HepG2 (cell line): ENCODE measurements around the gene OR2L13. TPM values are rescaled to one million over a fixed set of nuclear protein-coding genes. Genes with fewer than 3 reads are reported as not detected.

ENCODE experiments used
- ATAC-seq: fragments of 200-7000 bp; cut with Tn5 transposase; 3 replicates; pipeline ENCODE4 v1.9.1; 2020; ENCODE audit warnings: mild to moderate bottlenecking, moderate library complexity
- BruUV-seq: library from RNA; stranded (reverse); fragments of 400-500 nt; replicated peaks from 2 replicates; lab custom pipeline; 2021; lab: Mats Ljungman, UMichigan
- CTCF ChIA-PET: fragments of 300-600 bp; formaldehyde crosslinking; extraction: SDS; loops from one replicate; lab custom pipeline; 2021; ENCODE audit warnings: low total read pairs, inconsistent platforms, low intra/inter-chr PET ratio; lab: Yijun Ruan, JAX
- POLR2A ChIA-PET: fragments of 350-600 bp; sonication (Branson Sonifier 250); formaldehyde crosslinking; loops from one replicate; lab custom pipeline; 2020; ENCODE audit warnings: antibody characterized with exemption, inconsistent platforms; lab: Yijun Ruan, JAX
- DNase-seq: peaks from one replicate; pipeline ENCODE4 v3.0.0-alpha.2; 2015; ENCODE audit warnings: low spot score
- FAIRE-seq: peaks from 3 replicates; lab custom pipeline; 2011; peaks lifted over from hg19 to GRCh38; lab: Jason Lieb, UNC
- H2AFZ ChIP-seq: one replicate; pipeline ENCODE4 v1.6.1; 2011; ENCODE audit warnings: low read length, inconsistent platforms
- H3K27ac ChIP-seq: fragments of 300-600 bp; 3 replicates; pipeline ENCODE4 v1.8.0; 2011; ENCODE audit warnings: mixed run types, mild to moderate bottlenecking, mixed read lengths, low read length, inconsistent platforms; ENCODE audit not compliant: insufficient read depth; ENCODE audit errors: extremely low read length
- H3K27me3 ChIP-seq, 2 experiments: fragments of 200-600 bp in 1 of 2; 2 replicates in 1 of 2; 3 replicates in 1 of 2; pipeline versions ENCODE4 v1.6.0 to v1.8.0; 2011; ENCODE audit warnings: low read length in 2 of 2, mild to moderate bottlenecking in 2 of 2, moderate library complexity in 2 of 2, inconsistent platforms in 1 of 2; ENCODE audit not compliant: insufficient read depth in 2 of 2, control insufficient read depth in 1 of 2
- H3K36me3 ChIP-seq, 2 experiments: fragments of 200-600 bp in 1 of 2; replicated peaks in 1 of 2; 2 replicates in 1 of 2; 3 replicates in 1 of 2; pipeline versions ENCODE4 v1.5.1 to v1.8.0; 2011; ENCODE audit warnings: low read length in 2 of 2, inconsistent platforms in 1 of 2; ENCODE audit not compliant: insufficient read depth in 2 of 2, control insufficient read depth in 1 of 2
- H3K4me1 ChIP-seq: 2 replicates; pipeline ENCODE4 v1.5.1; 2012; ENCODE audit warnings: low read length, inconsistent platforms; ENCODE audit not compliant: insufficient read depth
- H3K4me2 ChIP-seq: 2 replicates; pipeline ENCODE4 v1.6.0; 2011; ENCODE audit warnings: low read depth, low read length, inconsistent platforms
- H3K4me3 ChIP-seq, 3 experiments: fragments of 200-600 bp in 1 of 3; sonication (generic), shearing (Covaris generic) in 1 of 3; replicated peaks in 1 of 3; 2 replicates each; pipeline ENCODE4 v1.5.1; 2011 to 2016; ENCODE audit warnings: low read length in 3 of 3, inconsistent platforms in 2 of 3, low read depth in 2 of 3, mild to moderate bottlenecking in 2 of 3, control low read depth in 1 of 3, mixed read lengths in 1 of 3; ENCODE audit not compliant: insufficient read depth in 1 of 3
- H3K79me2 ChIP-seq: one replicate; pipeline ENCODE4 v1.6.1; 2011; ENCODE audit warnings: low read length, inconsistent platforms; ENCODE audit not compliant: insufficient read depth
- H3K9ac ChIP-seq: 2 replicates; pipeline ENCODE4 v1.6.0; 2011; ENCODE audit warnings: mild to moderate bottlenecking, low read depth, low read length, inconsistent platforms; ENCODE audit not compliant: insufficient read depth
- H3K9me3 ChIP-seq: 2 replicates; pipeline ENCODE4 v1.5.1; 2012; ENCODE audit warnings: mild to moderate bottlenecking, low read length
- H4K20me1 ChIP-seq: 2 replicates; pipeline ENCODE4 v1.6.0; 2011; ENCODE audit warnings: inconsistent platforms, mild to moderate bottlenecking, low read length, moderate library complexity; ENCODE audit not compliant: insufficient read depth
- HBP1 ChIP-seq: IDR thresholded peaks from 2 replicates; pipeline ENCODE4 v1.6.1; 2016; ENCODE audit warnings: low read depth, control low read depth
- MAX ChIP-seq: IDR thresholded peaks from 2 replicates; pipeline ENCODE4 v1.6.1; 2012; ENCODE audit warnings: inconsistent platforms
- NFE2L1 ChIP-seq: sonication (generic); formaldehyde crosslinking; IDR thresholded peaks from 2 replicates; pipeline ENCODE4 v1.4.0; 2020; ENCODE audit warnings: missing genetic modification reagents, mild to moderate bottlenecking, borderline replicate concordance
- PHB2 ChIP-seq: fragments of 450-650 bp; IDR thresholded peaks from 2 replicates; pipeline ENCODE4 v1.6.1; 2018; ENCODE audit not compliant: partially characterized antibody
- SETDB1 ChIP-seq: sonication (generic); formaldehyde crosslinking; IDR thresholded peaks from 2 replicates; pipeline ENCODE4 v1.5.1; 2020; ENCODE audit warnings: missing genetic modification reagents, mild to moderate bottlenecking, borderline replicate concordance
- SKI ChIP-seq: fragments of 450-650 bp; IDR thresholded peaks from one replicate; pipeline ENCODE4 v1.6.1; 2018; ENCODE audit warnings: mild to moderate bottlenecking; ENCODE audit not compliant: partially characterized antibody
- TBX3 ChIP-seq: fragments of 450-650 bp; IDR thresholded peaks from 2 replicates; pipeline ENCODE4 v1.6.1; 2017; ENCODE audit warnings: antibody characterized with exemption, mild to moderate bottlenecking, inconsistent platforms, borderline replicate concordance
- TSC22D2 ChIP-seq: sonication (generic); formaldehyde crosslinking; IDR thresholded peaks from 2 replicates; pipeline ENCODE4 v1.5.1; 2020; ENCODE audit warnings: missing genetic modification reagents, mild to moderate bottlenecking, borderline replicate concordance
- ZBTB33 ChIP-seq: sonication (generic); formaldehyde crosslinking; IDR thresholded peaks from 2 replicates; pipeline ENCODE4 v1.4.0; 2020; ENCODE audit warnings: missing genetic modification reagents
- ZBTB44 ChIP-seq: sonication (generic); formaldehyde crosslinking; IDR thresholded peaks from 2 replicates; pipeline ENCODE4 v1.4.0; 2020; ENCODE audit warnings: missing genetic modification reagents
- ZNF331 ChIP-seq: sonication (generic); formaldehyde crosslinking; IDR thresholded peaks from 2 replicates; pipeline ENCODE4 v1.4.0; 2020; ENCODE audit warnings: missing genetic modification reagents
- ZNF350 ChIP-seq: sonication (generic); formaldehyde crosslinking; IDR thresholded peaks from 2 replicates; pipeline ENCODE4 v1.4.0; 2020; ENCODE audit warnings: mild to moderate bottlenecking, low read depth, missing genetic modification reagents, borderline replicate concordance
- ZNF430 ChIP-seq: sonication (generic); formaldehyde crosslinking; IDR thresholded peaks from 2 replicates; pipeline ENCODE4 v1.9.0; 2021; ENCODE audit warnings: mild to moderate bottlenecking, missing genetic modification reagents
- ZNF605 ChIP-seq: sonication (generic); formaldehyde crosslinking; IDR thresholded peaks from 2 replicates; pipeline ENCODE4 v1.8.0; 2022; ENCODE audit warnings: mild to moderate bottlenecking, missing genetic modification reagents
- ZNF660 ChIP-seq: sonication (generic); formaldehyde crosslinking; IDR thresholded peaks from 2 replicates; pipeline ENCODE4 v1.5.1; 2020; ENCODE audit warnings: mild to moderate bottlenecking, low read depth, missing genetic modification reagents, borderline replicate concordance
- in situ Hi-C: cut with HindIII; loops from 2 replicates; pipeline ENCODE4 v1.10.0; 2017; ENCODE audit warnings: low pct_unique_long_range_greater_than_20kb; ENCODE audit not compliant: extremely low pct_ligation_motif_present
- intact Hi-C: fragments of 100-400 bp; cut with micrococcal nuclease; formaldehyde crosslinking; loops from one replicate; pipeline ENCODE4 v1.10.0; 2022; ENCODE audit not compliant: unreplicated experiment
- polyA plus RNA-seq, 8 experiments: library from polyadenylated mRNA; depleted of rRNA in 3 of 8; stranded (reverse) in 7 of 8; unstranded in 1 of 8; fragments of >200 nt; fragmentation: Illumina TruSeq in 4 of 8; extraction: Trizol in 4 of 8; gene quantifications; 2 replicates each; pipeline versions ENCODE4 v1.2.1 to v1.2.3, GENCODE V29; 2011 to 2016; ENCODE audit warnings: low read depth in 4 of 8, missing spikeins in 1 of 8, mixed read lengths in 1 of 8; ENCODE audit not compliant: insufficient read depth in 1 of 8
- total RNA-seq, 5 experiments: library from RNA; depleted of rRNA; stranded (reverse); fragments of >200 nt; fragmentation: Illumina TruSeq; extraction: Trizol; gene quantifications; 2 replicates each; pipeline ENCODE4 v1.2.3, GENCODE V29; 2016; ENCODE audit warnings: low read depth in 1 of 5

Gene OR2L13
- total and polyA plus RNA-seq, 2 of the 13 experiments (the other 11 are each of a cell fraction or from before 2014, with no cell fraction given), result not detected

- CTCF ChIA-PET, result no interaction called here
- BruUV-seq, result no TSS peak
- Histone ChIP-seq H3K36me3 (no peaks in the 10 kb centered on the region), H3K27ac (no peak overlapping the region), H4K20me1 (no peaks in the 10 kb centered on the region), H3K4me2 (no peak overlapping the region), H3K9ac (no peak overlapping the region), H3K4me3 (no peak overlapping the region), H2AFZ (no peak overlapping the region), H3K27me3 (no peaks in the 10 kb centered on the region), H3K79me2 (no peaks in the 10 kb centered on the region), H3K4me1 (no peaks in the 10 kb centered on the region), H3K9me3 (peaks cover 88% of the 10 kb centered on the region)
- TF ChIP-seq ZNF660 (CRISPR knock-in tag), result no peak
- TF ChIP-seq PHB2, result no peak
- no peak for TF ChIP-seq NFE2L1 (CRISPR knock-in tag)
- TF ChIP-seq ZBTB33 (CRISPR knock-in tag), result no peak
- no peak for TF ChIP-seq ZNF331
- no peak for TF ChIP-seq ZNF605 (CRISPR knock-in tag)
- TF ChIP-seq MAX, result no peak
- TF ChIP-seq TSC22D2, result no peak
- TF ChIP-seq ZBTB44 (CRISPR knock-in tag), result no peak
- TF ChIP-seq SKI, result no peak
- no peak for TF ChIP-seq ZNF430 (CRISPR knock-in tag)
- no peak for TF ChIP-seq ZNF350 (CRISPR knock-in tag)
- TF ChIP-seq SETDB1 (CRISPR knock-in tag), result no peak
- no peak for TF ChIP-seq HBP1 (CRISPR knock-in tag)
- TF ChIP-seq TBX3, result no peak
- in situ Hi-C loops (no loop called here), intact Hi-C loops (no loop called here)
- DNase-seq, result no peak
- FAIRE-seq, result no peak
- ATAC-seq, result no peak
- POLR2A ChIA-PET, result no interaction called here
These were observed 7.9 kb downstream of the OR2L13 start for GRCh38 chr1:248102847-248103246.
